HEK293 (cell line): ENCODE results near the gene CCL27.
A peak's percentile ranks its signal among the peaks of the same experiment; 100 is the strongest.

Experiments used
- CTCF ChIA-PET: fragments of 350-600 bp; formaldehyde crosslinking; extraction: SDS; loops from one replicate; lab custom pipeline; 2021; ENCODE audit warnings: antibody characterized with exemption; lab: Yijun Ruan, JAX
- POLR2A ChIA-PET: fragments of 300-600 bp; formaldehyde crosslinking; extraction: SDS; loops from one replicate; lab custom pipeline; 2020; ENCODE audit warnings: antibody characterized with exemption, inconsistent platforms; lab: Yijun Ruan, JAX
- H3K27ac ChIP-seq: fragments of 200-500 bp; sonication (Bioruptor generic); 2 replicates; pipeline ENCODE4 v1.5.1; 2014; ENCODE audit warnings: low read depth, low read length, control low read depth, inconsistent platforms; ENCODE audit errors: extremely low read depth
- H3K36me3 ChIP-seq, 2 experiments: fragments of 200-500 bp in 1 of 2; sonication (Bioruptor generic) in 1 of 2; 1 replicate in 1 of 2; 2 replicates in 1 of 2; pipeline ENCODE4 v1.5.1; 2014 to 2017; ENCODE audit warnings: inconsistent platforms in 2 of 2, low read length in 2 of 2; ENCODE audit not compliant: control insufficient read depth in 2 of 2, insufficient read depth in 1 of 2
- H3K4me1 ChIP-seq: fragments of 200-500 bp; sonication (Bioruptor generic); 2 replicates; pipeline ENCODE4 v1.5.1; 2014; ENCODE audit warnings: mild to moderate bottlenecking, low read length, inconsistent platforms; ENCODE audit not compliant: control insufficient read depth, insufficient read depth
- H3K4me3 ChIP-seq: 2 replicates; pipeline ENCODE4 v1.5.1; 2011; ENCODE audit warnings: low read depth, mild to moderate bottlenecking, control low read depth, low read length, moderate library complexity
- H3K9me3 ChIP-seq: fragments of 200-500 bp; sonication (Bioruptor generic); 2 replicates; pipeline ENCODE4 v1.5.1; 2014; ENCODE audit warnings: low read depth, low read length, inconsistent platforms; ENCODE audit not compliant: control insufficient read depth, insufficient read depth
- CTCF ChIP-seq: fragments of 450-650 bp; formaldehyde crosslinking; IDR thresholded peaks from 2 replicates; pipeline ENCODE4 v1.5.1; 2016; ENCODE audit warnings: missing biosample characterization, missing genetic modification characterization
- HIC1 ChIP-seq: fragments of 450-650 bp; formaldehyde crosslinking; IDR thresholded peaks from 2 replicates; pipeline ENCODE4 v1.5.1; 2016; ENCODE audit warnings: missing biosample characterization, missing genetic modification characterization
- KLF8 ChIP-seq: fragments of 450-650 bp; formaldehyde crosslinking; IDR thresholded peaks from 2 replicates; pipeline ENCODE4 v1.5.1; 2016; ENCODE audit warnings: missing biosample characterization, missing genetic modification characterization
- MYNN ChIP-seq: fragments of 450-650 bp; formaldehyde crosslinking; IDR thresholded peaks from 2 replicates; pipeline ENCODE4 v1.5.1; 2016; ENCODE audit warnings: missing biosample characterization, missing genetic modification characterization, borderline replicate concordance
- PATZ1 ChIP-seq: fragments of 450-650 bp; formaldehyde crosslinking; IDR thresholded peaks from 2 replicates; pipeline ENCODE4 v1.5.1; 2016; ENCODE audit warnings: missing biosample characterization, missing genetic modification characterization
- PRDM1 ChIP-seq: fragments of 450-650 bp; formaldehyde crosslinking; IDR thresholded peaks from 2 replicates; pipeline ENCODE4; 2016; ENCODE audit warnings: missing biosample characterization, missing genetic modification characterization
- YY1 ChIP-seq: fragments of 450-650 bp; formaldehyde crosslinking; IDR thresholded peaks from 2 replicates; pipeline ENCODE4 v1.5.1; 2018; ENCODE audit warnings: missing biosample characterization, missing genetic modification characterization
- ZNF132 ChIP-seq: fragments of 450-650 bp; formaldehyde crosslinking; IDR thresholded peaks from 2 replicates; pipeline ENCODE4 v1.5.1; 2017; ENCODE audit warnings: missing biosample characterization, missing genetic modification characterization, borderline replicate concordance
- ZNF157 ChIP-seq: fragments of 450-650 bp; formaldehyde crosslinking; IDR thresholded peaks from 2 replicates; pipeline ENCODE4 v1.5.1; 2016; ENCODE audit warnings: missing biosample characterization, missing genetic modification characterization
- ZNF214 ChIP-seq: fragments of 450-650 bp; formaldehyde crosslinking; IDR thresholded peaks from 2 replicates; pipeline ENCODE4 v1.5.1; 2017; ENCODE audit warnings: missing biosample characterization, mild to moderate bottlenecking, missing genetic modification characterization, borderline replicate concordance
- ZNF26 ChIP-seq: fragments of 450-650 bp; formaldehyde crosslinking; IDR thresholded peaks from 2 replicates; pipeline ENCODE4 v1.5.1; 2016; ENCODE audit warnings: missing biosample characterization, missing genetic modification characterization
- ZNF302 ChIP-seq: fragments of 450-650 bp; formaldehyde crosslinking; IDR thresholded peaks from 2 replicates; pipeline ENCODE4 v1.5.1; 2016; ENCODE audit warnings: missing biosample characterization, missing genetic modification characterization, low read depth
- ZNF341 ChIP-seq: fragments of 450-650 bp; formaldehyde crosslinking; IDR thresholded peaks from 2 replicates; pipeline ENCODE4; 2016; ENCODE audit warnings: low read depth, missing biosample characterization, missing genetic modification characterization
- ZNF350 ChIP-seq: fragments of 450-650 bp; formaldehyde crosslinking; IDR thresholded peaks from 2 replicates; pipeline ENCODE4 v1.5.0; 2017; ENCODE audit warnings: missing biosample characterization, mild to moderate bottlenecking, missing genetic modification characterization
- ZNF391 ChIP-seq: fragments of 450-650 bp; formaldehyde crosslinking; IDR thresholded peaks from 2 replicates; pipeline ENCODE4 v1.5.1; 2016; ENCODE audit warnings: low read depth, missing biosample characterization, missing genetic modification characterization, borderline replicate concordance
- ZNF473 ChIP-seq: fragments of 450-650 bp; formaldehyde crosslinking; IDR thresholded peaks from 2 replicates; pipeline ENCODE4 v1.5.1; 2017; ENCODE audit warnings: missing biosample characterization, missing genetic modification characterization
- ZNF501 ChIP-seq: fragments of 450-650 bp; formaldehyde crosslinking; IDR thresholded peaks from 2 replicates; pipeline ENCODE4 v1.5.1; 2016; ENCODE audit warnings: missing biosample characterization, missing genetic modification characterization
- ZNF544 ChIP-seq: fragments of 450-650 bp; formaldehyde crosslinking; IDR thresholded peaks from 2 replicates; pipeline ENCODE4 v1.5.0; 2017; ENCODE audit warnings: missing biosample characterization, missing genetic modification characterization
- ZNF654 ChIP-seq: fragments of 450-650 bp; formaldehyde crosslinking; IDR thresholded peaks from 2 replicates; pipeline ENCODE4 v1.5.1; 2016; ENCODE audit warnings: low read depth, missing biosample characterization, missing genetic modification characterization
- ZNF658 ChIP-seq: fragments of 450-650 bp; formaldehyde crosslinking; IDR thresholded peaks from 2 replicates; pipeline ENCODE4; 2016; ENCODE audit warnings: missing biosample characterization, missing genetic modification characterization
- ZNF660 ChIP-seq: fragments of 450-650 bp; IDR thresholded peaks from 2 replicates; pipeline ENCODE4 v1.5.1; 2018; ENCODE audit warnings: missing biosample characterization, mild to moderate bottlenecking, missing genetic modification characterization
- ZNF76 ChIP-seq: fragments of 450-650 bp; formaldehyde crosslinking; IDR thresholded peaks from 2 replicates; pipeline ENCODE4; 2016; ENCODE audit warnings: low read depth, missing biosample characterization, missing genetic modification characterization, borderline replicate concordance
- ZNF777 ChIP-seq: fragments of 450-650 bp; formaldehyde crosslinking; IDR thresholded peaks from 2 replicates; pipeline ENCODE4 v1.5.1; 2017; ENCODE audit warnings: missing biosample characterization, missing genetic modification characterization, borderline replicate concordance
- ZNF830 ChIP-seq: fragments of 450-650 bp; IDR thresholded peaks from 2 replicates; pipeline ENCODE4 v1.5.0; 2018; ENCODE audit warnings: missing biosample characterization, missing genetic modification characterization, low read depth, mild to moderate bottlenecking, moderate library complexity
- ZSCAN4 ChIP-seq: fragments of 450-650 bp; formaldehyde crosslinking; IDR thresholded peaks from 2 replicates; pipeline ENCODE4 v1.5.1; 2017; ENCODE audit warnings: missing biosample characterization, missing genetic modification characterization

The CCL27 gene

GRCh38 chr9:34615132-34615531, 47.3 kb downstream of the CCL27 start:
- POLR2A ChIA-PET: interaction anchor here (0.6 to 1.3 kb wide), 4 partner anchors 19 to 281 kb away, joined by 3 to 7 read pairs (median 6); no protein-coding TSS in a partner anchor
- CTCF ChIA-PET: interaction anchor here (0.8 to 10.3 kb wide), 6 partner anchors 12 to 91 kb away, joined by 3 to 164 read pairs (median 7); partner anchors contain the start of genes ARID3C and SIGMAR1
- no peak for TF ChIP-seq ZSCAN4
- TF ChIP-seq MYNN (tag by site-specific recombination): no peak
- no peak for TF ChIP-seq ZNF830 (tag by site-specific recombination)
- no peak for TF ChIP-seq ZNF391 (tag by site-specific recombination)
- TF ChIP-seq ZNF302 (tag by site-specific recombination): no peak
- no peak for TF ChIP-seq ZNF777 (tag by site-specific recombination)
- no peak for TF ChIP-seq ZNF157
- TF ChIP-seq ZNF501: no peak
- TF ChIP-seq ZNF350 (tag by site-specific recombination): no peak

GRCh38 chr9:34612788-34613390, 49.6 kb downstream of the CCL27 start:
- no peak overlapping the region; the same call in 1 of the 2 replicates for H3K27ac ChIP-seq
- H3K4me3 ChIP-seq: peak overlapping the region; percentile 38
- CTCF ChIA-PET: interaction anchor here (0.6 to 10.3 kb wide), 12 partner anchors 10 to 540 kb away, joined by 3 to 164 read pairs (median 4); partner anchors contain the start of genes ARID3C and SIGMAR1
- no peaks in the 10 kb centered on the region for H3K9me3 ChIP-seq
- no peaks in the 10 kb centered on the region for H3K4me1 ChIP-seq
- H3K36me3 ChIP-seq: peaks cover 5 to 61% of the 10 kb centered on the region in 2 experiments; a peak in 2 of 3 replicates
- POLR2A ChIA-PET: interaction anchor here (0.6 to 2.4 kb wide), 6 partner anchors 20 to 513 kb away, joined by 3 to 11 read pairs (median 5); partner anchors contain the start of genes GALT and SIGMAR1
- TF ChIP-seq ZNF341 (tag by site-specific recombination) (no peak), ZNF658 (no peak), PATZ1 (tag by site-specific recombination) (peak; percentile 54; the same call in 1 of the 2 replicates), ZNF132 (tag by site-specific recombination) (no peak), KLF8 (peak; percentile 22; the same call in 1 of the 2 replicates), ZNF214 (no peak), ZNF544 (tag by site-specific recombination) (no peak), ZNF654 (peak; percentile 47), PRDM1 (tag by site-specific recombination) (no peak), YY1 (tag by site-specific recombination) (no peak), CTCF (tag by site-specific recombination) (peak; percentile 67), ZNF660 (tag by site-specific recombination) (peak; percentile 62; the same call in 1 of the 2 replicates), ZNF473 (tag by site-specific recombination) (no peak), HIC1 (peak; percentile 53; the same call in 1 of the 2 replicates), ZNF26 (tag by site-specific recombination) (no peak), ZNF76 (tag by site-specific recombination) (no peak; the same call in 1 of the 2 replicates)

More at GRCh38 chr9:34615132-34615531, 47.3 kb downstream of the CCL27 start:
- Histone ChIP-seq H3K4me1 (no peaks in the 10 kb centered on the region), H3K9me3 (no peaks in the 10 kb centered on the region), H3K4me3 (no peak overlapping the region), H3K27ac (no peak overlapping the region), H3K36me3 (peaks cover 5 to 66% of the 10 kb centered on the region in 2 experiments; a peak in 2 of 3 replicates)
